SK-N-SH (cell line): ENCODE measurements around the gene HSPB7.

Experiments
- MAX ChIP-seq: IDR thresholded peaks from 2 replicates; pipeline ENCODE4 v1.4.0; 2012; ENCODE audit warnings: low read depth
- POLR2AphosphoS5 ChIP-seq: IDR thresholded peaks from 2 replicates; pipeline ENCODE4 v1.6.1; 2012; ENCODE audit warnings: low read depth, low read length
- USF2 ChIP-seq: fragments of 150-350 bp; IDR thresholded peaks from 2 replicates; pipeline ENCODE4 v1.6.1; 2017; ENCODE audit warnings: antibody characterized with exemption, low read length, low read depth, borderline replicate concordance

GRCh38 chr1:16048573-16049189 is 30.8 kb upstream of the HSPB7 start:
- TF ChIP-seq POLR2AphosphoS5, result no peak
- no peak for TF ChIP-seq USF2
- TF ChIP-seq MAX, result no peak
